ENCODE data around the gene RESF1.

The RESF1 gene

DNA sequence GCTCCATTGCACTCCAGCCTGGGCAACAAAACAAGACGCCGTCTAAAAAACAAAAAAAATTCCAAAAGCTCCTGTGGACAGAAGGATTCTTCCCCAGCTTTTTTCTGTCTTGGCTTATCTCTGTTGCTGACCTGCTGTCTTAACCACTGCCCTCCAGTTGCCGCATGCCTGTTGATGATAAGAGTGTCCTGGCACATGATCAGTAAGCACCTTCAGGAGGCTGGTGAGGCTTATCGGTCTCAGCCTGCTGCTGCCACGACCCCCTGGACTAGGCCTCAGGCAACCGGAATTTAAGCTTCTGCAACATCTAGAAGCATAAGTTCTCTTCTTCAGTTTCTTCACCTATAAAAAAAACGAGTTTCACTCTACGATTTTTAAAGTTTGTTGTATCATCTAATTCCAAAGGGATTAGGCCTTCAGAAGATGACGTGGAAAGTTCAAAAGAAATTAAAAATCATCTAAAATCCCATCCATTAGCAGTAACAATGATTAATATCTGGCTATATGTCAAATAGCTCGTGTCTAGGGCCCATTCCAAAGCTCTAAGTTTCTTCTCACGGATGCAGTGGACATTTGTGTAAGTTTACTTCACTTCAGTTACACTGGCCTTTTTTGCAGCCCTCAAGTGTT is 46.4 kb downstream of the RESF1 start:
- DNase-seq = no peak

All from amygdala (tissue), 56 donors.